ENCODE results near the gene SLC36A1.

SLC36A1 gene

GRCh38 chr5:151541571-151541970 lies 94.2 kb downstream of the SLC36A1 start:
- no peak for DNase-seq

Data from fibroblast of upper back skin (primary cell).